GM10847 (cell line): ENCODE data around the gene TPM1.

ENCODE experiments used
- POLR2A ChIP-seq: IDR thresholded peaks from 2 replicates; pipeline ENCODE4 v1.6.1; 2011; ENCODE audit not compliant: insufficient read length; ENCODE audit errors: extremely low read depth

Gene TPM1

GRCh38 chr15:63107895-63108546 is 65.5 kb downstream of the TPM1 start:
- TF ChIP-seq POLR2A = no peak

- no peak for TF ChIP-seq POLR2A
These were observed 67.0 kb downstream of the TPM1 start for GRCh38 chr15:63109498-63109897.

DNA sequence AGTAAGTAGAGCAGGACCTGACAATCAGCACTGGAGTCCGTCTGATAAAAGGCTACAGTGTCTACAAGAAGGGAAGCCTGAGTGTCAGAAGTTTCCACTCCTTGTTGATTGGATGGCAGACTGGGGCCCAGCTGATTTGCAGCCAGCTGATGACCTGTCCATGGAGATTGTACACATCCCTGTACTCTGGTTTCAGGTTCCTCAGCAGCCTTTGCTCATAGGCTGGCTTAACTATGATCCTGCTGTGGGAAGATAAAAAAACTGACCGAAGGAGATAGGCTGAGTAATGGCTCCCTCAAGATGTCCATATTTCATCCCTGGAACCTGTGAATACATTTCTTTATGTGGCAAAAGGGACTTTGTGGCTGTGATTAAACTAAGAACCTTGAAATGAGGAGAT is 67.4 kb downstream of the TPM1 start:
- TF ChIP-seq POLR2A = no peak

- TF ChIP-seq POLR2A = no peak
These were observed 68.0 kb downstream of the TPM1 start for GRCh38 chr15:63110428-63111026.

- TF ChIP-seq POLR2A = no peak
These were observed 68.9 kb downstream of the TPM1 start for GRCh38 chr15:63111481-63111880.

GRCh38 chr15:63112871-63113270 is 70.3 kb downstream of the TPM1 start:
- no peak for TF ChIP-seq POLR2A

- TF ChIP-seq POLR2A = no peak
These were observed 71.9 kb downstream of the TPM1 start for GRCh38 chr15:63114465-63114864.
